ENCODE results near the gene MORF4L1.

MORF4L1 gene, protein sequence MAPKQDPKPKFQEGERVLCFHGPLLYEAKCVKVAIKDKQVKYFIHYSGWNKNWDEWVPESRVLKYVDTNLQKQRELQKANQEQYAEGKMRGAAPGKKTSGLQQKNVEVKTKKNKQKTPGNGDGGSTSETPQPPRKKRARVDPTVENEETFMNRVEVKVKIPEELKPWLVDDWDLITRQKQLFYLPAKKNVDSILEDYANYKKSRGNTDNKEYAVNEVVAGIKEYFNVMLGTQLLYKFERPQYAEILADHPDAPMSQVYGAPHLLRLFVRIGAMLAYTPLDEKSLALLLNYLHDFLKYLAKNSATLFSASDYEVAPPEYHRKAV

DNA sequence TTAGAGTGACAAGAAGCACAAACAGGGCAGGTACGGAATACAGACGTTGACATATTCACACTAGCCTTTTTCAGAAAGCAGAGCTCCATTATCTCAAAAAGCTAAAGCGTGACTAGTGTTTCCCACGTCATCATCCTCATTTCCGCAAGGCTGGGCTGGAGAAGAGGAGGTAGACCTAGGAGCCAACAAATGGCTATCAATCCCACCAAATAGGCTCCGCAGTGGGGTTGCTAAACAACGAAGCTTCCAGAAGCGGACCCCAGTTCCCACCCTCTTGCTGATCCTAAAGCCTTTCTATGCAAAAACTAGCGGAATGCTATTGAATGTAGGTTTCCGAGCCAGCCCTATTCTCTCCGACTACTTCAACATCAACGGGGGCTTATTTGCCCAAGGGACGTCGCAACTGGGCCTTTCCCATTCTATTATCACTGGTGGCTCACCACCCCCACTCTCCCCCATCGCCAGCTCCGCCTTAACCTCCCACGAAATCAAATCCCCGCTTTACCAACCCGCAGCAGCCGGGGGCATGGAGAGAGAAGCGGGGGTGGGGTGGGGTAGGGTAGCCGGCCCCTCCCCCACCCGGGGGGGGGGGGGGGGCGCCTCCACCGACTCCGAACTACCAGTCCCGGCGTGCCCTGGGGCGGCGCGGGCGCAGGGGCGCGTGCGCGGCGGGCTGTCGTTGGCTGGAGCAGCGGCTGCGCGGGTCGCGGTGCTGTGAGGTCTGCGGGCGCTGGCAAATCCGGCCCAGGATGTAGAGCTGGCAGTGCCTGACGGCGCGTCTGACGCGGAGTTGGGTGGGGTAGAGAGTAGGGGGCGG is at the start of gene MORF4L1:
TSS of gene MORF4L1 (plus strand) at position 736 of the 817 bp plus-strand sequence. CDS start 128 bp downstream, outside the sequence.
- Histone ChIP-seq H3K27me3 (no peaks in the 10 kb centered on the region), H3K27ac (peak within 1 kb of the TSS; percentile 94), H3K4me1 (ENCODE audit: control insufficient read depth in 1 of 2, insufficient read depth in 1 of 2, low read depth in 1 of 2, low read length in 1 of 2) (peaks cover 21 to 33% of the 10 kb centered on the region in 2 experiments), H3K4me3 (ENCODE audit: low read depth in 1 of 2, low read length in 1 of 2) (peak within 1 kb of the TSS; percentile 77 to 99), H3K9me3 (no peaks in the 10 kb centered on the region), H3K36me3 (no peaks in the 10 kb centered on the region)
- TF ChIP-seq, protein P1, sequence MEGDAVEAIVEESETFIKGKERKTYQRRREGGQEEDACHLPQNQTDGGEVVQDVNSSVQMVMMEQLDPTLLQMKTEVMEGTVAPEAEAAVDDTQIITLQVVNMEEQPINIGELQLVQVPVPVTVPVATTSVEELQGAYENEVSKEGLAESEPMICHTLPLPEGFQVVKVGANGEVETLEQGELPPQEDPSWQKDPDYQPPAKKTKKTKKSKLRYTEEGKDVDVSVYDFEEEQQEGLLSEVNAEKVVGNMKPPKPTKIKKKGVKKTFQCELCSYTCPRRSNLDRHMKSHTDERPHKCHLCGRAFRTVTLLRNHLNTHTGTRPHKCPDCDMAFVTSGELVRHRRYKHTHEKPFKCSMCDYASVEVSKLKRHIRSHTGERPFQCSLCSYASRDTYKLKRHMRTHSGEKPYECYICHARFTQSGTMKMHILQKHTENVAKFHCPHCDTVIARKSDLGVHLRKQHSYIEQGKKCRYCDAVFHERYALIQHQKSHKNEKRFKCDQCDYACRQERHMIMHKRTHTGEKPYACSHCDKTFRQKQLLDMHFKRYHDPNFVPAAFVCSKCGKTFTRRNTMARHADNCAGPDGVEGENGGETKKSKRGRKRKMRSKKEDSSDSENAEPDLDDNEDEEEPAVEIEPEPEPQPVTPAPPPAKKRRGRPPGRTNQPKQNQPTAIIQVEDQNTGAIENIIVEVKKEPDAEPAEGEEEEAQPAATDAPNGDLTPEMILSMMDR (IDR thresholded peaks at IDR 0.05): no peak

DNA sequence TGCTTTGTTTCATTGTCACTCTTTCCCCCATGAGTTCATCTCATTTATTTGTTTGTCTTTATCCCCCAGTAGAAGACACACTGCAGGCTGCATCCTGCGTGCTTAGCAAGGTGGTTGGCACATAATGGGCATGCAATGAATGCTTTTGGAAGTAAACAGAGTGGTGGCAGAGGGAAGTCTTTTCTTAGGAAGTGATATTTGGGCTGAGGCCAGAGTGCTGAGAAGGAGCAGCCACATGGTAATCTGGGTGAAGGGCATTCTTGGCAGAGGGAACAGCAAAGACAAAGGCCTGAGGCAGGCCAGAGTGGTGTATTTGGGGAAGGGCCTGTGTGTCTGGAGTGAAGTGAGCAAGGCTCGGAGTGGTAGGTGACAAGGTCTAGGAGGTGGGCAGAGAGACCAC is 43.8 kb upstream of the MORF4L1 start:
- no peaks in the 10 kb centered on the region for H3K4me1 ChIP-seq (ENCODE audit: control insufficient read depth in 1 of 2, insufficient read depth in 1 of 2, low read depth in 1 of 2, low read length in 1 of 2)
- H3K4me3 ChIP-seq (ENCODE audit: low read depth in 1 of 2, low read length in 1 of 2): no peak overlapping the region
- no peak overlapping the region for H3K27ac ChIP-seq
- no peaks in the 10 kb centered on the region for H3K9me3 ChIP-seq
- H3K36me3 ChIP-seq: no peaks in the 10 kb centered on the region
- TF ChIP-seq, protein P1 (IDR thresholded peaks at IDR 0.05): no peak
- H3K27me3 ChIP-seq: peaks cover 41% of the 10 kb centered on the region

DNA sequence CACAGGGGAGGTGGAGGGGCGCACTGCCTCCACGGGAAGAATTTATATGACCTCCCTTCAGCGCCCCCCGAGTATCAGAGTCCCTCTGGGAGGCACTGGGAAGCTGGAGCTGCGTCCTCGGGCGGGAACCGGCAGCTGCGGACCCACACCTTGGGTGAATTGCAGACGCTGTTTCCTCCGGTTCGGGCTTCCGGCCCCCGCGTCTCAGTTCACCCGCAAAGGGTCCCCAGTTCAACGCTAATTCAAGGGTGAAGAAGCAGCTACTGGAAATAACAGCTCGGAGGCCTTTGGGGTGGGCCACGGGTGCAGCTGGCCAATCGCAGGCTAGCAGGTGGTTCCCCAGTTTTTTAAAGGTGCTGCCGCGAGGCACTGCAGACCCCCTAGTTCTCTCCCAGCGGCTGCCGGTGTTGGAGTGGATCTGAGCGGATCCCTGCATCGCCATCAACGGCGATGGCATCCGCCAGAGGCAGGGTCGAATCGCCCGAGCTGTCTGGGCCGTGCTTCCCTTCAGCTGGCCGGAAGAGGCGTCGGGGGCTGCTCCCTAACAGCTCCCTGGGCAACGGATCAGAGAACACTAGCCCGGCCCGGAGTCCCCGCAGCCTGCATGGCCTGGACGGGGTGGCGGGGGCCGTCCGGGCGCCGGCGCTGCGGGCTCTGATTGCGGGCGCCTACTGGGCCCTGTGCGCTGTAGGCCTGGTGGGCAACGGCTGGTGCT is 42.0 kb upstream of the MORF4L1 start:
- TF ChIP-seq, protein P1 (IDR thresholded peaks at IDR 0.05): no peak
- no peaks in the 10 kb centered on the region for H3K9me3 ChIP-seq
- H3K4me1 ChIP-seq (ENCODE audit: control insufficient read depth in 1 of 2, insufficient read depth in 1 of 2, low read depth in 1 of 2, low read length in 1 of 2): no peaks in the 10 kb centered on the region
- peaks cover 50% of the 10 kb centered on the region for H3K27me3 ChIP-seq
- H3K27ac ChIP-seq: no peak overlapping the region
- H3K4me3 ChIP-seq (ENCODE audit: low read depth in 1 of 2, low read length in 1 of 2): no peak overlapping the region
- no peaks in the 10 kb centered on the region for H3K36me3 ChIP-seq

DNA sequence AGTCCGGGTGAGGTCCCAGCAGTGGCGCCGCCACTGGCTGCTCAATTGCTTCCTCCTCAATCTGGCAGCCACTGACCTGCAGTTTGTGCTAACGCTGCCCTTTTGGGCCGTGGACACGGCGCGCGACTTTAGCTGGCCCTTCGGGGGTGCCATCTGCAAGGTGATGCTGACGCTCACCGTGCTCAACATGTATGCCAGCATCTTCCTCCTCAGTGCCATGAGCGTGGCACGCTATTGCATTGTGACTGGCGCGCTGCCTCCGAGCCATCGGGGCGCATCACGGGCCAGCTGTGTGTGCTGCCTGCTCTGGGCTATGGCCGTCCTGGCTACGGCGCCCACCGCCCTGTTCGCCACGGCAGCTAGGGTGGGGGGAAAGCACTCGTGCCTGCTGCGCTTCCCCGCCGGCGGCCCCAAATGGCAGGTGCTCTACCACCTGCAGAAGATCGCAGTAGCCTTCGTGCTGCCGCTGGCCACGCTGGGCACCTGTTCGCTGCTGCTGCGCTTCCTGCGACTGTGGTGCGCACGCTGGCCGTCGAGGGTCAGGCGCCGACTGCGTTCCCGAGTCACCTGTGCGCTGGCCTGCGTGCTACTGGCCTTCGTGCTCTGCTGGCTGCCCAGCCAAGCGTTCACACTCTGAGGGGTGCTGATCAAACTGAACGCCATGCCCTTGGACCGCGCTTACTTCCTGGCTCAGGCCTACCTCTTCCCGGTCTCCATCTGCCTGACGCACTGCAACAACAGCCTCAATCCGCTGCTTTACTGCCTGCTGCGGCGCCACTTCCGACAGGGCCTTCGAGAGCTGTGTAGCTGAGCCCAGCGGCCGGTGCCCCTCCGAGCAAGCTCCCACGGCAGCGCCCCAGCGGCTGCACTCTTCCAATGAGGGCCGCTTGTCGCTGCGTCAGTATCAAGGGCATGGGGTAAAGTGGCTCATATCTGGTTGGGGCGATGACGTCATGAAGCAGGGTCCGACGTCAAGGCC is 41.2 kb upstream of the MORF4L1 start:
- H3K4me3 ChIP-seq (ENCODE audit: low read depth in 1 of 2, low read length in 1 of 2): no peak overlapping the region
- no peak overlapping the region for H3K27ac ChIP-seq
- no peaks in the 10 kb centered on the region for H3K9me3 ChIP-seq
- H3K4me1 ChIP-seq (ENCODE audit: control insufficient read depth in 1 of 2, insufficient read depth in 1 of 2, low read depth in 1 of 2, low read length in 1 of 2): no peaks in the 10 kb centered on the region
- TF ChIP-seq, protein P1 (IDR thresholded peaks at IDR 0.05): no peak
- no peaks in the 10 kb centered on the region for H3K36me3 ChIP-seq
- H3K27me3 ChIP-seq: peaks cover 56% of the 10 kb centered on the region
